Measurements from ENCODE around the gene SORCS1. TPM values are rescaled to one million over a fixed set of nuclear protein-coding genes. Genes with fewer than 3 reads are reported as not detected.

Gene SORCS1
- total RNA-seq, 2 experiments from 2014 or later = not detected

DNA sequence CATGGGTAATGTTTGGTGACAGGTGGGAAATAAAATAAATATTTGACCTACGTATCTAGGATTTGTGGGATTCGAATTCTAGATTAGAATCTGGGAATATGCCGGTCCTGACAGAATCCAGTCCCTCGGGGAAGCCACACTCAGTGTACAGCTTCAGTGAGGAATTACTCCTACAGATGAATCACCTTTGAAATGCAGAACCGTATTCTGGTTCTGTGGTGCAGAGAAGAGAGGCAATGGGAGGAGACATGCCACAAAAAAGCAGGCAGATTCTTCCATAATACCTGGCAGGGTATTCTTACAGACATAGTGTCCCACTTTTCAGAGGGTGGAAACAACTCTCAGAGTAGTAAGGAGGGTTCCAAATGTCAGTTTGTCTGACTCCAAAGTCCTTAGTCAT lies 286.9 kb downstream of the SORCS1 start:
- no peak overlapping the region for H3K4me3 ChIP-seq (ENCODE audit: low read length)
- H3K27ac ChIP-seq (ENCODE audit: low read depth in 1 of 2, low read length in 2 of 2) = no peak overlapping the region
- H3K27me3 ChIP-seq (ENCODE audit: control insufficient read depth in 1 of 2, insufficient read depth in 2 of 2, low read length in 2 of 2) = no peaks in the 10 kb centered on the region
- ChIA-PET POLR2A (no interaction called here), CTCF (no interaction called here)
- no peak for ATAC-seq (ENCODE audit: poor library complexity)
- TF ChIP-seq, protein P1, sequence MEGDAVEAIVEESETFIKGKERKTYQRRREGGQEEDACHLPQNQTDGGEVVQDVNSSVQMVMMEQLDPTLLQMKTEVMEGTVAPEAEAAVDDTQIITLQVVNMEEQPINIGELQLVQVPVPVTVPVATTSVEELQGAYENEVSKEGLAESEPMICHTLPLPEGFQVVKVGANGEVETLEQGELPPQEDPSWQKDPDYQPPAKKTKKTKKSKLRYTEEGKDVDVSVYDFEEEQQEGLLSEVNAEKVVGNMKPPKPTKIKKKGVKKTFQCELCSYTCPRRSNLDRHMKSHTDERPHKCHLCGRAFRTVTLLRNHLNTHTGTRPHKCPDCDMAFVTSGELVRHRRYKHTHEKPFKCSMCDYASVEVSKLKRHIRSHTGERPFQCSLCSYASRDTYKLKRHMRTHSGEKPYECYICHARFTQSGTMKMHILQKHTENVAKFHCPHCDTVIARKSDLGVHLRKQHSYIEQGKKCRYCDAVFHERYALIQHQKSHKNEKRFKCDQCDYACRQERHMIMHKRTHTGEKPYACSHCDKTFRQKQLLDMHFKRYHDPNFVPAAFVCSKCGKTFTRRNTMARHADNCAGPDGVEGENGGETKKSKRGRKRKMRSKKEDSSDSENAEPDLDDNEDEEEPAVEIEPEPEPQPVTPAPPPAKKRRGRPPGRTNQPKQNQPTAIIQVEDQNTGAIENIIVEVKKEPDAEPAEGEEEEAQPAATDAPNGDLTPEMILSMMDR (IDR thresholded peaks at IDR 0.05) = no peak
- no peaks in the 10 kb centered on the region for H3K4me1 ChIP-seq (ENCODE audit: insufficient read depth, low read length)
- intact Hi-C loops (cut with DNase I, micrococcal nuclease) = no loop called here
- DNase-seq = no peak
- Mint-ChIP-seq H3K27me3 (no peaks in the 10 kb centered on the region), H3K9me3 (peaks cover 3% of the 10 kb centered on the region), H3K4me3 (no peak overlapping the region), H3K4me1 (ENCODE audit: low read depth) (no peaks in the 10 kb centered on the region), H3K27ac (no peak overlapping the region), H3K36me3 (ENCODE audit: low read depth) (no peaks in the 10 kb centered on the region)
- H3K9me3 ChIP-seq (ENCODE audit: control insufficient read depth in 1 of 2, insufficient read depth in 1 of 2, low read length in 2 of 2) = no peaks in the 10 kb centered on the region
- no peaks in the 10 kb centered on the region for H3K36me3 ChIP-seq (ENCODE audit: insufficient read depth, low read length)

DNA sequence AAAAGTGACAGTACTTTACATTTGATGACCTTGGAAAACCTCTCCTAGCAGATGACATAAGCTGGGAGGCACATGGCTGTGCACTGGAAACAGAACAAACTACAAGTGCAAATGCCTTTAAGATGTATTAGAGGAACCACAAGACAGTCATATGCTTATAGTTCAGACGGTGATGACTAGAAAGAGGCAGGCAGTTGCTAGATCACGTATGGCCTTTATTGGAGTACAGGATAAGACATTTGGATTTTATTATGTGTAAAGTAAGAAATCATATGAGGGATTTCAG lies 290.0 kb downstream of the SORCS1 start:
- ATAC-seq (ENCODE audit: poor library complexity) = no peak
- H3K36me3 Mint-ChIP-seq (ENCODE audit: low read depth) = no peaks in the 10 kb centered on the region
- no peak overlapping the region for H3K27ac Mint-ChIP-seq
- Histone ChIP-seq H3K36me3 (ENCODE audit: insufficient read depth, low read length) (no peaks in the 10 kb centered on the region), H3K27me3 (ENCODE audit: control insufficient read depth in 1 of 2, insufficient read depth in 2 of 2, low read length in 2 of 2) (no peaks in the 10 kb centered on the region), H3K9me3 (ENCODE audit: control insufficient read depth in 1 of 2, insufficient read depth in 1 of 2, low read length in 2 of 2) (peaks cover 0 to 5% of the 10 kb centered on the region in 2 experiments), H3K4me1 (ENCODE audit: insufficient read depth, low read length) (no peaks in the 10 kb centered on the region), H3K4me3 (ENCODE audit: low read length) (no peak overlapping the region), H3K27ac (ENCODE audit: low read depth in 1 of 2, low read length in 2 of 2) (no peak overlapping the region)
- peaks cover 6% of the 10 kb centered on the region for H3K9me3 Mint-ChIP-seq
- no peaks in the 10 kb centered on the region for H3K27me3 Mint-ChIP-seq
- intact Hi-C loops (cut with DNase I, micrococcal nuclease) = no loop called here
- TF ChIP-seq, protein P1 (IDR thresholded peaks at IDR 0.05) = no peak
- ChIA-PET POLR2A (no interaction called here), CTCF (no interaction called here)
- H3K4me3 Mint-ChIP-seq = no peak overlapping the region
- DNase-seq = no peak
- no peaks in the 10 kb centered on the region for H3K4me1 Mint-ChIP-seq (ENCODE audit: low read depth)

DNA sequence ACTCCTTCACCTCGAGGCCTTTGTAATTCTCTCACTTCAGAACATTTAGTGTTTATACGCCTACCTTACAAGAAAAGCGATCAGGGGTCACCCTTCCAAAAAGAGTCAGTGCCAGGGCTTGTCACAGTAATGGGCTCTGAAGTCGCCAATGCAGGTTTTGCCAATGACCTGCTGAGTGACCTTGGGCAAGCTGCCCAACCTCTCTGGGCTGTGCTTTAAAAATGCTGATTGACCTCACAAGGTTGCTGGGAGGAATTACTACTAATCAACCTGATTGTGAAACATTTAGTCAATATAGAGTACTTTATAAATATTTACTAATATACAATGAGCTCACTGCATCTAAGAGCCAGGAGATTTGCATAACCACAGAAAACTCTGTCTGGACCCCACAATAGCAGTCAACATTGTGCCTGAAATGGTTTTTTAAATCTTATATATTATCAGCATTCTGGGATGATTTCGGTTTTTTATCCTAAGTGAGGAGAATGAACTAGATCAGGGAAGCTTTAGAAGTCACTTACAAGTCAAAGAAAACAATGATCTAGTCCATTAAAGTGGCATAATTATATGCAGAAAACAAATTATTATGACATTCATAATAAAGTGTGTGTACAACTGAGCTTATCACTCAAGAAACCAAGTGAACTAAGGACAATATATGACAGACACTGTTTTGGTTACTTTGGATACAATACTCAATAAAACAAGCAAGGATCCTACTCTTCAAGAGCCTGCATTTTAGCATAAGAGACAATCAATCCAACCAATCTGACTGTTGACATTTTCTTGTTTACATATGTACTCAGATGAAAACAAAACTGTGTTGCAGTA lies 290.5 kb downstream of the SORCS1 start:
- Mint-ChIP-seq H3K36me3 (ENCODE audit: low read depth) (no peaks in the 10 kb centered on the region), H3K27ac (no peak overlapping the region), H3K27me3 (no peaks in the 10 kb centered on the region), H3K4me3 (no peak overlapping the region), H3K4me1 (ENCODE audit: low read depth) (no peaks in the 10 kb centered on the region), H3K9me3 (peaks cover 6% of the 10 kb centered on the region)
- intact Hi-C loops (cut with DNase I, micrococcal nuclease) = no loop called here
- DNase-seq (no peak), ATAC-seq (ENCODE audit: poor library complexity) (no peak)
- H3K4me1 ChIP-seq (ENCODE audit: insufficient read depth, low read length) = no peaks in the 10 kb centered on the region
- H3K9me3 ChIP-seq (ENCODE audit: control insufficient read depth in 1 of 2, insufficient read depth in 1 of 2, low read length in 2 of 2) = peaks cover 0 to 5% of the 10 kb centered on the region in 2 experiments
- TF ChIP-seq, protein P1 (IDR thresholded peaks at IDR 0.05) = no peak
- no peaks in the 10 kb centered on the region for H3K36me3 ChIP-seq (ENCODE audit: insufficient read depth, low read length)
- POLR2A ChIA-PET = no interaction called here
- H3K4me3 ChIP-seq (ENCODE audit: low read length) = no peak overlapping the region
- H3K27ac ChIP-seq (ENCODE audit: low read depth in 1 of 2, low read length in 2 of 2) = no peak overlapping the region
- CTCF ChIA-PET = no interaction called here
- H3K27me3 ChIP-seq (ENCODE audit: control insufficient read depth in 1 of 2, insufficient read depth in 2 of 2, low read length in 2 of 2) = no peaks in the 10 kb centered on the region

Data from CD4-positive, alpha-beta T cell (primary cell).